Heart right ventricle (tissue), 16 donors: Measurements from ENCODE around the gene SSTR5. TPM values are rescaled to one million over a fixed set of nuclear protein-coding genes. Genes with fewer than 3 reads are reported as not detected.
A peak's percentile ranks its signal among the peaks of the same experiment; 100 is the strongest.

Experiments used
- ATAC-seq, 8 donors: fragments of 200-7000 bp; cut with Tn5 transposase; one replicate each; pipeline ENCODE4 v1.9.1; 2020; ENCODE audit warnings: mild to moderate bottlenecking in 8 of 8, moderate library complexity in 8 of 8, moderate number of reproducible peaks in 1 of 8
- DNase-seq, 2 donors: peaks; one replicate each; pipeline ENCODE4 v3.0.0-alpha.2; 2020
- H3K27ac ChIP-seq, 10 donors: fragments of 200-600 bp; sonication (generic) in 2 of 10; one replicate each; pipeline versions ENCODE4 v1.5.0 to v1.8.0; 2020 to 2022; ENCODE audit warnings: mild to moderate bottlenecking in 3 of 10
- H3K27me3 ChIP-seq, 7 donors: fragments of 200-600 bp; one replicate each; pipeline ENCODE4 v1.8.0; 2021 to 2022; ENCODE audit warnings: mild to moderate bottlenecking in 2 of 7
- H3K36me3 ChIP-seq, 9 donors: fragments of 200-600 bp; sonication (generic) in 1 of 9; one replicate each; pipeline versions ENCODE4 v1.5.0 to v1.8.0; 2020 to 2022; ENCODE audit warnings: mild to moderate bottlenecking in 2 of 9
- H3K4me1 ChIP-seq, 9 donors: fragments of 200-600 bp; sonication (generic) in 1 of 9; one replicate each; pipeline versions ENCODE4 v1.5.0 to v1.8.0; 2020 to 2022; ENCODE audit warnings: mild to moderate bottlenecking in 4 of 9
- H3K4me3 ChIP-seq, 10 donors: fragments of 200-600 bp; sonication (generic) in 2 of 10; one replicate each; pipeline versions ENCODE4 v1.5.0 to v1.8.0; 2020 to 2022; ENCODE audit warnings: mild to moderate bottlenecking in 7 of 10, moderate library complexity in 2 of 10
- H3K9me3 ChIP-seq, 11 donors: fragments of 200-600 bp in 10 of 11; sonication (generic) in 2 of 11; one replicate each; pipeline versions ENCODE4 v1.5.0 to v1.8.0; 2013 to 2022; ENCODE audit warnings: mild to moderate bottlenecking in 2 of 11, control low read depth in 1 of 11, moderate library complexity in 1 of 11
- WGBS, 2 donors: extraction: QIAGEN DNeasy Blood & Tissue Kit; methylation state at CpG; one replicate each; pipeline ENCODE4 v1.1.7; 2013; ENCODE audit warnings: inconsistent platforms in 1 of 2; 5-methylcytosine and 5-hydroxymethylcytosine counted together
- intact Hi-C, 10 donors: fragments of 100-400 bp; cut with DNase I; formaldehyde crosslinking; loops; one replicate each; pipeline versions ENCODE4 v1.11.1 to v1.14.2; 2022
- polyA plus RNA-seq, 2 donors: library from polyadenylated mRNA; stranded (reverse); fragments of 200-250 nt; gene quantifications; one replicate each; pipeline ENCODE4 v1.2.3, GENCODE V29; 2013
- total RNA-seq, 10 donors: library from RNA; stranded (reverse); fragmentation: NEBNext Ultra II Directional in 3 of 10; extraction: Animal tissue kit (Norgen Biotek cat#: 25700) in 3 of 10; gene quantifications; one replicate each; pipeline versions ENCODE4 v1.2.1 to v1.2.4, GENCODE V29; 2021 to 2023
- TF ChIP-seq, protein P1 (sequence below), 9 donors: fragments of 200-600 bp; sonication (generic) in 2 of 9; IDR thresholded peaks; one replicate each; pipeline versions ENCODE4 v1.5.0 to v1.8.0; 2021 to 2022; ENCODE audit warnings: antibody characterized with exemption in 9 of 9, mild to moderate bottlenecking in 5 of 9, moderate library complexity in 1 of 9
- donor health status: Arrhythmogenic right ventricular cardiomyopathy.
- donor health status: ischemic (EF 13 %, LVEDD 7.1; RV severe dilation, severe dysfunction).
- donor health status: healthy with polysubstance abuse.
- donor health status: DM: no; HTN: yes; CAD: no.
- donor health status: DM: no; HTN: no; CAD: no.
- donor health status: ischemic (EF 25% LVEDD 6.9; RV normal size, moderate dysfunction).
- donor health status: ischemic (EF 25% LVEDD 5.7; RV mildly dilated, moderate dysfunction).
- donor health status: healthy.
- donor health status: DM: yes; HTN: yes; CAD: no.
- donor health status: Ischemic cardiomyopathy.
- donor health status: ischemic (EF 35%, LVEDD 5.7; RV mildly dilated, moderate dysfunction).
- donor health status: nonischemic (EF 11% LVEDD 7.7; RV severe dilation, severe dysfunction).
- donor health status: DM: yes; HTN: yes; CAD: no.
- donor health status: PGD.
- donor health status: ischemic (EF 29% LVEDD 5.4; RV normal size, mild dysfunction).
- donor health status: nonischemic (EF 23%, LVEDD 6.1; RV moderate dilation, normal function).

Gene SSTR5
- total and polyA plus RNA-seq, 12 donors = 0.39 to 32.0 (median 5.4) TPM

GRCh38 chr16:1073262-1073558 is 663 bp downstream of the SSTR5 start:
- Histone ChIP-seq H3K4me3 (peak overlapping the region in 8 of 10 donors; percentile 9 to 45 (median 31)), H3K36me3 (no peaks in the 10 kb centered on the region)
- 68 to 75% methylated on average over 12 to 13 of the region's 13 CpGs for WGBS, 2 donors

DNA sequence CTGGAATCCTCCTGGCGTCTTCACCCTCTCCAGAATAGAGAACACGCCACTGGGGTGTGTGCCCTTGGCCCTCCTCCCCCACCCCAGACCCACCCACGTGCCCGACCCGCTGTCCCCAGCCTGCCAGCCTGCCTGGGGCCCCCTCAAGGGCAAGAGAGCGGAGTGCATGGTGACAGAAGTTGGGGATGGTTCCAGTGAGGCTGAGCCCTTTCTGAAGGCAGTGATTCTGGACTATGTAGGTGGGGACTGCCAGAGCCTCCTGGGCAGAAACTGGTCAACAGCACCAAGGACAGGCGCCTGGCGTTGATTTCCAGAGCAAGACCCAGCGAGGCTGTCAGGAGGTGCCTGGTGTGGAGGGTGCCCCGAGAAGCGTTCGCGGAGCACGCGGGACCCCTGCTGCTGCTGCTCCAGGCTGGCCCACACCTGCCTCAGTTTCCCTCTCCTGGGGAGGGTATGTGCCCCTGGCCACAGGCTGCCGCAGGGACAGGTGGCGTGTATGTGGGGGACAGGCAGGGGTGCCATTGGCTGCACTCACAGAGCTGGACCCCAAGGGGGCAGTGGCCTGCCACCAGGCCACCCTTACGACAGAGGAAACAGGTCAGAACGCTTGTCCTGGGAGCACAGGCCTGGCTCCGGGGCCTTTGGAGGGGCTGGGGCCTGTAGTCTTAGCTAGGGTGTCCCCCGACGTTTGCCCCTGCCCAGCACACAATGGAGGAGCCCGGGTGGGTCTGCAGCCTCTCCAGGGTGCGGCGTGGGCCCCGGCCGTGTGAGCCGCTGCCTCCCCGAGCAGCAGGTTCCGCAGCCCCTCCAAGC is 1.2 kb downstream of the SSTR5 start:
- TF ChIP-seq, protein P1, sequence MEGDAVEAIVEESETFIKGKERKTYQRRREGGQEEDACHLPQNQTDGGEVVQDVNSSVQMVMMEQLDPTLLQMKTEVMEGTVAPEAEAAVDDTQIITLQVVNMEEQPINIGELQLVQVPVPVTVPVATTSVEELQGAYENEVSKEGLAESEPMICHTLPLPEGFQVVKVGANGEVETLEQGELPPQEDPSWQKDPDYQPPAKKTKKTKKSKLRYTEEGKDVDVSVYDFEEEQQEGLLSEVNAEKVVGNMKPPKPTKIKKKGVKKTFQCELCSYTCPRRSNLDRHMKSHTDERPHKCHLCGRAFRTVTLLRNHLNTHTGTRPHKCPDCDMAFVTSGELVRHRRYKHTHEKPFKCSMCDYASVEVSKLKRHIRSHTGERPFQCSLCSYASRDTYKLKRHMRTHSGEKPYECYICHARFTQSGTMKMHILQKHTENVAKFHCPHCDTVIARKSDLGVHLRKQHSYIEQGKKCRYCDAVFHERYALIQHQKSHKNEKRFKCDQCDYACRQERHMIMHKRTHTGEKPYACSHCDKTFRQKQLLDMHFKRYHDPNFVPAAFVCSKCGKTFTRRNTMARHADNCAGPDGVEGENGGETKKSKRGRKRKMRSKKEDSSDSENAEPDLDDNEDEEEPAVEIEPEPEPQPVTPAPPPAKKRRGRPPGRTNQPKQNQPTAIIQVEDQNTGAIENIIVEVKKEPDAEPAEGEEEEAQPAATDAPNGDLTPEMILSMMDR (IDR thresholded peaks at IDR 0.05) = peak in 8 of 9 donors; percentile 12 to 46 (median 38)
- intact Hi-C loops = loop anchor here in 1 of 10 donors (1.0 to 2.0 kb wide), 2 partner anchors 25 to 36 kb away; no protein-coding TSS in a partner anchor
- H3K27me3 ChIP-seq = peaks cover 19 to 87% (median 81%) of the 10 kb centered on the region in 7 donors
- ATAC-seq = peak; percentile 47 to 73 (median 54)
- peak overlapping the region in 5 of 10 donors; percentile 21 to 45 (median 35) for H3K4me3 ChIP-seq
- peak in 1 of 2 donors; percentile 68 for DNase-seq
- peak overlapping the region in 6 of 10 donors; percentile 64 to 84 (median 68) for H3K27ac ChIP-seq
- 58 to 59% methylated on average over 28 to 30 of the region's 30 CpGs for WGBS, 2 donors
- no peaks in the 10 kb centered on the region for H3K36me3 ChIP-seq
- peaks cover 0 to 7% (median 0%) of the 10 kb centered on the region in 9 donors for H3K4me1 ChIP-seq
- no peaks in the 10 kb centered on the region for H3K9me3 ChIP-seq

More at GRCh38 chr16:1073262-1073558, 663 bp downstream of the SSTR5 start:
- Histone ChIP-seq H3K4me1 (peaks cover 0 to 7% (median 0%) of the 10 kb centered on the region in 9 donors), H3K27ac (peak overlapping the region in 6 of 10 donors; percentile 64 to 84 (median 68)), H3K27me3 (peaks cover 19 to 87% (median 81%) of the 10 kb centered on the region in 7 donors), H3K9me3 (no peaks in the 10 kb centered on the region)
- TF ChIP-seq, protein P1 (IDR thresholded peaks at IDR 0.05) = no peak
- ATAC-seq (peak in 4 of 8 donors; percentile 2 to 16 (median 6)), DNase-seq (no peak)
- intact Hi-C loops = loop anchor here in 1 of 10 donors (1.0 to 2.0 kb wide), 2 partner anchors 26 to 36 kb away; no protein-coding TSS in a partner anchor

DNA sequence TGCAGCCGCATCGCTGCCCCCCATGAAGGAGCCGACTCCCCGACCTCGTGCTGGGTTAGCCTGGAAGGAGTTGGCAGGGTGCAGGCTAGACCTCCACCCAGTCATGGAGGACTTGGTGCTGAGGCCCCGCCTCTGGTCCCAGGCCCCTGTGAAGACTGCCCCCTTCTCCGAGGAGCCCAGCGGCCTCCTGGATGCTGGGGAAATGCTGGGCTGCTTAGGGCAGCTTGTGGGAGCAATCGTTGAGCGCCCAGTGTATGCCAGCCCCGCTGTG is 1.8 kb downstream of the SSTR5 start:
- peak overlapping the region in 1 of 10 donors; percentile 5 for H3K4me3 ChIP-seq
- no peaks in the 10 kb centered on the region for H3K9me3 ChIP-seq
- H3K27ac ChIP-seq = peak overlapping the region in 3 of 10 donors; percentile 52 to 84 (median 79)
- no peaks in the 10 kb centered on the region for H3K36me3 ChIP-seq
- TF ChIP-seq, protein P1 (IDR thresholded peaks at IDR 0.05) = no peak
- intact Hi-C loops = no loop called here
- DNase-seq (no peak), ATAC-seq (no peak)
- WGBS, 2 donors = 61 to 68% methylated on average over 11 of the region's 11 CpGs
- H3K4me1 ChIP-seq = peaks cover 0 to 7% (median 0%) of the 10 kb centered on the region in 9 donors
- peaks cover 19 to 87% (median 80%) of the 10 kb centered on the region in 7 donors for H3K27me3 ChIP-seq

DNA sequence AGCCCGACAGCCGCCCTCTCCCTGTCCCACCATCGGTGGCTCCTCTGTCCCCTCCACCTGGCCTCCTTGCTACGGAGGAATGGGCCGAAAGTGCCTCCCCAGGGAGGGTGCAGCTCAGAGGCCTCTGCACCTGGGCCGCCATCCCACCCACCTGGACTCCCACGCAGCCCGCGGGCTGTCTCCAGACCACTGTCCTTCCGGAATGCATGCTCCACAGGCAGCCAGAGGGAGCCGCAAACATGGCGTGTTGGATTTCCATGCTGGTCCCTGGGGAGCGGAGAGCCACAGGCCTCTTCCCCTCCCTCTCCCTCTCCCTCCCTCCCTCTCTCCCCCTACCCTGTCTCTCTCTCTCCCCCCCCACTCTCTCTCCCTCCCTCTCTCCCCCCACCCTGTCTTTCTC is 3.0 kb downstream of the SSTR5 start:
- Histone ChIP-seq H3K4me1 (peaks cover 0 to 6% (median 0%) of the 10 kb centered on the region in 9 donors), H3K27ac (no peak overlapping the region), H3K27me3 (peaks cover 10 to 87% (median 78%) of the 10 kb centered on the region in 7 donors), H3K36me3 (no peaks in the 10 kb centered on the region), H3K9me3 (no peaks in the 10 kb centered on the region), H3K4me3 (no peak overlapping the region)
- TF ChIP-seq, protein P1 (IDR thresholded peaks at IDR 0.05) = no peak
- no peak for ATAC-seq
- WGBS, 2 donors = 66 to 69% methylated on average over 13 of the region's 13 CpGs
- no peak for DNase-seq
- intact Hi-C loops = no loop called here
